Measurements from ENCODE around the gene ENAH. TPM values are rescaled to one million over a fixed set of nuclear protein-coding genes. Genes with fewer than 3 reads are reported as not detected.

ENAH gene
- total RNA-seq, 1 experiment from 2014 or later = 246 TPM

DNA sequence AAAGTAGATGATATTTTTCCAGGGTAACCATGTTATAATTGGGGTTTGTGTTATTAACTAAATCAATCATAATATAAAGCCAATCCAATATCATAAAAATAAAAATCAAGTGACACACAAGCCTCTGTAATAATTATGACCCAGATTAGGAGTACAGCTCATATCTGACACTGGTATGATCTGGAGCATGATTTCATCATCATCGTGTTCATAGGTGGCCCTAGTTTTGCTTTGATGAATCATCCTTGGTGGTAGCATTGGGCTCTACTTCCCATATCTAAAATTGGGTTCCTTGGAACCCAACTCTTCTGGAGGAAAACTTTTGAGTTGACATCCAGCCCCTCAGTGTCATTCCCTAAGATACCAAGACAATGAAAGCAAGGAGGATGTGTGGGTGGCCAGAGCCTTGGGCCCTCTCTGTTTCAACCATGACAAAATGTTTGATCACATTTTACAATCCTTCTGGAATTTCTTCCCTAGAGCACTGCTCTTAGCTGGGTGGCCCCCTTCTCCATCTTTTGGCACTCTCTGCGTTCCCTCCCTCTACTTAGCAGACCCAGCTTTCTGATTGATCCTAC is 37.0 kb upstream of the ENAH start:
- peaks cover 32% of the 10 kb centered on the region for H3K4me1 ChIP-seq
- H3K4me3 ChIP-seq = no peak overlapping the region
- DNase-seq = no peak
- H3K27ac ChIP-seq = no peak overlapping the region
- no peaks in the 10 kb centered on the region for H3K27me3 ChIP-seq
- no peaks in the 10 kb centered on the region for H3K36me3 ChIP-seq
- no peaks in the 10 kb centered on the region for H3K9me3 ChIP-seq (replicated peaks)

DNA sequence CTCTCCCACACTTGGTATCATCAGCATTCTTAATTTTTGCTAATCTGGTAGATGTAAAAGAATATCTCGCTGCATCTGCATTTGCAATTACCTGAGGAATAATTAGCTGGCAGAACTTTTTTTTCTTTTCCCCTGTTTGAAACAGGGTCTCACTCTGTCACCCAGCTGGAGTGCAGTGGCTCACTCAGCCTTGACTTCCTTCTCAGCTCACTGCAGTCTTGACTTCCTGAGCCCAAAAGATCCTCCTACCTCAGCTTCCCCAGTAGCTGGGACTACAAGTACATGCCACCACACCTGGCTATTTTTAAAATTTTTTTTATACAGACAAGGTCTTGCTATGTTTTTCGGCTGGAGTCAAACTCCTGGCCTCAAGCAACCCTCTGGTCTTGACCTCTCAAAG is 35.4 kb upstream of the ENAH start:
- no peak overlapping the region for H3K4me3 ChIP-seq
- no peak overlapping the region for H3K27ac ChIP-seq
- H3K36me3 ChIP-seq = no peaks in the 10 kb centered on the region
- H3K4me1 ChIP-seq = peaks cover 32% of the 10 kb centered on the region
- DNase-seq = no peak
- no peaks in the 10 kb centered on the region for H3K27me3 ChIP-seq
- no peaks in the 10 kb centered on the region for H3K9me3 ChIP-seq (replicated peaks)

DNA sequence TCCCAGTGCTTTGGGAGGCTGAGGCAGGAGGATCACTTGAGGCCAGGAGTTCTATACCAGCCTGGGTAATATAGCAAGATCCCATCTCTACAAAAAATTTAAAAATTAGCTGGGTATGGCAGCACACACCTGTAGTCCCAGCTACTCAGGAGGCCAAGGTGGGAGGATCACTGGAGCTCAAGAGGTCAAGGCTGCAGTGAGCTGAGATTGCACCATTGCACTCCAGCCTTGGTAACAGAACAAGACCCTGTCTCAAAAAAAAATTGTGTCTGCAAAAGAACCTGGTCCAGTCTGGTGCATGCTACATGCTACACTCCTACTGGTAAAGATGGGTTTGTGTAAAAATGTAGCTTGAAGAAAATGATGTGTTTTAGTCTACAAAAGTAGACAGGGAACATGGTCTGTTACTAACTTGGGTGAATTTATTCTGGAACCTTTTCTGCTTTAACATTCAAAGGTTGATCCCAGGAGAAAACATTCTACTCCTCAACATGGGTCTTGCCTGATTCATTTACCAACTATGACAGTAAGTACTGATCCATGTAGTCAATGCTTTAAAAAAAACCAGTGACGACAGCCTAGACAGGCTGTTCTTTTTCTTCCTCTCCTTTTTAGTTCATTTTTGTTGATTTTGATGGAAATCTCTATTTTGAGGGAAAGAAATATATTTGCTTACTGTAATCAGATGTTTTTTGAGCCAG is 32.7 kb upstream of the ENAH start:
- peaks cover 13% of the 10 kb centered on the region for H3K4me1 ChIP-seq
- DNase-seq = no peak
- H3K27ac ChIP-seq = no peak overlapping the region
- no peak overlapping the region for H3K4me3 ChIP-seq
- no peaks in the 10 kb centered on the region for H3K27me3 ChIP-seq
- H3K9me3 ChIP-seq (replicated peaks) = no peaks in the 10 kb centered on the region
- H3K36me3 ChIP-seq = no peaks in the 10 kb centered on the region

DNA sequence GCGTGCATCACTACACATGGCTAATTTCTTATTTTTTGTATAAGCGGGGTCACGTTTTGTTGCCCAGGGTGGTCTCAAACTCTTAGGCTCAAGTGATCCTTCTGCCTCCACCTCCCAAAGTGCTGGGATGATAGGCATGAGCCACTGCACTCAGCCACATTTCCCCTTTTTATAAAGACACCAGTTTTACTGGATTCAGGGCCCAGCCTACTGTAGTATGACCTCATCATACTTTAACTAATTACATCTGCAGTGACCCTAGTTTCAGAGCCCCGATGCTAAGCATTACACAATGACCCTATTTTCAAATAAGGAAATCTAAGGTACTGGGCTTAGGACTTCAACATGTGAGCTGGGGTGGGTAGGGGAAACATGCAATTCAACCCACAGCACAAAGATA is 31.8 kb upstream of the ENAH start:
- DNase-seq = no peak
- no peak overlapping the region for H3K27ac ChIP-seq
- H3K36me3 ChIP-seq = no peaks in the 10 kb centered on the region
- peaks cover 9% of the 10 kb centered on the region for H3K4me1 ChIP-seq
- H3K4me3 ChIP-seq = no peak overlapping the region
- H3K27me3 ChIP-seq = no peaks in the 10 kb centered on the region
- H3K9me3 ChIP-seq (replicated peaks) = no peaks in the 10 kb centered on the region

DNA sequence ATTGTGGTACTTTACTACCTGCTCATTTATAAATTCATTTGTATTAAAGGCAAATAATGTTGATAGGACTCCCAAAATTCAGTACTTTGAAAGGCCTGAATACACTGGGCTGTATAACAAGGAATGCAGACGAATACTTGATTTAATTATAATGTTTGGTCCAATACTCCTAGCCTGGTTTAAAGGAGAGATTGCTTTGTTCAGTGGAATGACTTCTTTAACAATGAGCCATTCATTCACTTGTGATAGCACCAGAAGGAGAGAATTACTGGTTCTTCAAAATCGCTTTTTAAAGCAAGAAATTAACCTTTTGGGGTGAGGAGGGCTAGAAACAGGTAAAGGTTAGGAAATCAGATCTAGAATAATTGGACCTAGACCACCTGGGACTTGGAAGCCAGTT is 28.3 kb upstream of the ENAH start:
- no peak overlapping the region for H3K4me3 ChIP-seq
- DNase-seq = no peak
- H3K36me3 ChIP-seq = no peaks in the 10 kb centered on the region
- no peaks in the 10 kb centered on the region for H3K9me3 ChIP-seq (replicated peaks)
- H3K27me3 ChIP-seq = no peaks in the 10 kb centered on the region
- H3K27ac ChIP-seq = no peak overlapping the region
- no peaks in the 10 kb centered on the region for H3K4me1 ChIP-seq

DNA sequence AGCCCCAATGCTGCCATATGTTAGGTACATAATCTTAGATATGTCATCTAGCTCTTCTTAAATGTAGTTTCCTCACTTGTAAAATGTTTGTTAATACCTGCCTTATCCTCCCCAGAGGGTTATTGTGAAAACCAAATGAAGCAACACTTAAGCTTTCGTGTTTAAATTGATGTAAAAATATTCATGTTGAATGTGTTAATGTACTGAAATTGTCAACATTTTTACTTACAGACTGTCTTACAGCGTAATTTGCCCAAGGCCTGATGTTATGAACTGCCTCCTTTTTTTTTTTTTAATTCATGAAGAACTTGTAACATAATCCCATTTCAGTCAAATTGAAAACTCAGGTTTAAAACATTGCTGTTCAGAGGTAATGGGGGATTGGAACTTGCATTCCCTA is 25.6 kb upstream of the ENAH start:
- H3K4me3 ChIP-seq = no peak overlapping the region
- H3K4me1 ChIP-seq = no peaks in the 10 kb centered on the region
- H3K9me3 ChIP-seq (replicated peaks) = no peaks in the 10 kb centered on the region
- no peaks in the 10 kb centered on the region for H3K27me3 ChIP-seq
- DNase-seq = no peak
- H3K27ac ChIP-seq = no peak overlapping the region
- no peaks in the 10 kb centered on the region for H3K36me3 ChIP-seq

DNA sequence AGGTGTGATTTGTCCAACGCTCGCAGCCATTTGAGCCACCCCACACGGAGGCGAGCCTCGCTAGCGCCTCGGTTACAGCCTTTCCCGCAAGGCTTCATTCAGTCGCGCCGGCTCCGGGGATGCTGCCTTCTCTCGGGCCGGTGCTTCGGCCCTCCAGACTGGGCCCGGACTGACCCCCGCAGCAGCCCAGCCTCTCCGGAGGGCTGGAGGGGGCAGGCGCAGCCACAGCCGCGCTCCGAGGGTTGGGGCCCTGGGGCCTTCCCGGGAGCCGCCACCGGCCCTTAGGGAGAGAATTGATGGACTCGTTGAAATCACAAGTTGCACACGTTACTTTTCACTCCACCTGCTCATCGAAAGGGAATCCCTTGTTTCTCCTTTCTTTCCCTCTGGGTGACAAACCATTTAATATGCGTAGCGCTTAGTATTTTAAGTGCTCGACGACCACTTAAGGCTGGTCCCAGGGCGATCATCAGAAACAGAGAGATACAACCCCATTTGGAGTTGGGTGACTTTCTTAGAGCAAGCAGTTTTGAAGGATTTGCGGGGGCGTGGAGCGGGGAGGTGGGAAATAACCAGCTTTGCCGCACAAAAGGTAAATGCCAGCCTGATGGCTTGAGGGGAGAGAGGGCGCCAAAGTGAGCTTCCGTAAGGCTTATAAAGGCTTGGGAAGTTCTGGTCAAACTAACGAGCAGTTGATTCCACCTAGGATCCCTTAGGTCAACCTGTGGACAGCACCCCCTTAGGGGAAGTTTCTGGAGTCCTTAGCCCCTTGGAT is 24.6 kb upstream of the ENAH start:
- H3K4me1 ChIP-seq = no peaks in the 10 kb centered on the region
- no peaks in the 10 kb centered on the region for H3K9me3 ChIP-seq (replicated peaks)
- H3K36me3 ChIP-seq = no peaks in the 10 kb centered on the region
- no peaks in the 10 kb centered on the region for H3K27me3 ChIP-seq
- no peak for DNase-seq
- no peak overlapping the region for H3K27ac ChIP-seq
- no peak overlapping the region for H3K4me3 ChIP-seq

DNA sequence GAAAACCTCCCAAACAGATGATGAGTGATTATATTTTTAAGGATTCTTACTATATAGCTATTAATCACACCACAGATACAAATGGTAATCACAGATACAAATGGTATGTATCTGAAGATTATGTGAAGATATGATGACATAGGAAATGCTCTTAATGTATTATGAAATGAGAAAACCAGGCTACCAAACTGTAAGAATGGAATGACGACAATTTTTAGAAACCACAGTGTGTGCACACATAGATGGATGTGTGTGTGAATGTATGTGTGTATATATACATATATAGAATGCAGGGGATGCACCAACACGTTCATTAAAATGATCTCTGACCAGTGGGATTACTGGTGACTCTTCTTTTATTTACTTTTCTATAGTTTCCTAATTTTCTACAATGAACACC is 21.5 kb upstream of the ENAH start:
- DNase-seq = no peak
- Histone ChIP-seq H3K9me3 (replicated peaks) (no peaks in the 10 kb centered on the region), H3K27ac (no peak overlapping the region), H3K4me3 (no peak overlapping the region), H3K27me3 (no peaks in the 10 kb centered on the region), H3K4me1 (peaks cover 14% of the 10 kb centered on the region), H3K36me3 (no peaks in the 10 kb centered on the region)

DNA sequence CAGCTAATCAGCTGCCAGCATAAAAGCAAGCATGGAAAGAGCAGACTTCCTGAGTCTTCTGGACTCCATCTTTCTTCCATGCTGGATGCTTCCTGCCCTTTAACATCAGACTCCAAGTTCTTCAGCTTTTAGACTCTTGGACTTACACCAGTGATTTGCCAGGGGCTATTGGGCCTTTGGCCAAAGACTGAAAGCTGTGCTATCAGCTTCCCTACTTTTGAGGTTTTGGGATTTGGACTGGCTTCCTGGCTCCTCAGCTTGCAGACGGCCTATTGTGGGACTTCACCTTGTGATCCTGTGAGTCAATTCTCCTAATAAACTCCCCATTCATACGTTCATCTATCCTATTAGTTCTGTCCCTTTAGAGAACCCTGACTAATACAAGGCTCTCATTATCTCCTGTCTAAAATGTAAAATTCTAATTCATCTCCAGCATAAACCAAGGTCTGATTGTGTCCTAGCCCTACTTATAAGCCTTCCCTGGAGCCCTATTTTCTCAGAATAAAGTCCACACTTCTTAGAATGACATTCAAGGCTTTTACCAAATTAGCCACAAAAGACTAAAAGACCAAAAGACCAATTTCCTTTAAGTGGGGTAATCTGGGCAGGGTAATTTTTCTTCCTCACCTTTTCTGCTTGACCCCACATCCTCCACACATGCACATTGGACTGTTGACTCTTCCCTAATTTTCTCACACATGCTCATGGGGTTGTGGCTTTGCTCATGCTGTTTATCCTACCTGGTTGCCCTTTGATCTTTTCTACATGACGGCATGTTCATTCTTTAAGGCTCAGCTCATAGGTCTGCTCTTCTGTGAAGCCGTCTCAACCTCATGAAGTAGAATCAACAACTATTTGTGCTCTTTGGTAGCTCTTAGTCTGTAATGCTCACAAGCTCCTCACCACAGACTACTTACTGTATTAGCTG is 18.1 kb upstream of the ENAH start:
- peaks cover 15% of the 10 kb centered on the region for H3K4me1 ChIP-seq
- H3K4me3 ChIP-seq = no peak overlapping the region
- H3K36me3 ChIP-seq = no peaks in the 10 kb centered on the region

DNA sequence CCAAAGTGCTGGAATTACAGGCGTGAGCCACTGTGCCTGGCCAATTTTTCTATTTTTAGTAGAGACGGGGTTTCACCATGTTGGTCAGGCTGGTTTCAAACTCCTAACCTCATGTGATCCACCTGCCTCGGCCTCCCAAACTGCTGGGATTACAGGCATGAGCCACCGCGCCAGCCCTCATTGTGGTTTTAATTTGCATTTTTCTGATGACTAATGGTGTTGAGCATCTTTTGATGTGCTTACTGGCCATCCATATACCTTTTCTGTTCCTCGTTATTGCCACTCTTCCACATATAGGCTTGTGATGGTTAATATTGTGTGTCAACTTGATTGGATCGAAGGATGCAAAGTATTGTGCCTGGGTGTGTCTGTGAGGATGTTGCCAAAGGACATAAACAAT is 17.4 kb upstream of the ENAH start:
- DNase-seq = peak in 1 of 2 experiments; percentile 37
- Histone ChIP-seq H3K27ac (peak overlapping the region; percentile 30), H3K9me3 (replicated peaks) (no peaks in the 10 kb centered on the region), H3K4me1 (peaks cover 19% of the 10 kb centered on the region), H3K36me3 (no peaks in the 10 kb centered on the region), H3K4me3 (no peak overlapping the region), H3K27me3 (no peaks in the 10 kb centered on the region)

More for the DNA sequence above, 18.1 kb upstream of the ENAH start:
- Histone ChIP-seq H3K27me3 (no peaks in the 10 kb centered on the region), H3K27ac (peak overlapping the region; percentile 30), H3K9me3 (replicated peaks) (no peaks in the 10 kb centered on the region)
- DNase-seq = peak; percentile 82 to 92

DNA sequence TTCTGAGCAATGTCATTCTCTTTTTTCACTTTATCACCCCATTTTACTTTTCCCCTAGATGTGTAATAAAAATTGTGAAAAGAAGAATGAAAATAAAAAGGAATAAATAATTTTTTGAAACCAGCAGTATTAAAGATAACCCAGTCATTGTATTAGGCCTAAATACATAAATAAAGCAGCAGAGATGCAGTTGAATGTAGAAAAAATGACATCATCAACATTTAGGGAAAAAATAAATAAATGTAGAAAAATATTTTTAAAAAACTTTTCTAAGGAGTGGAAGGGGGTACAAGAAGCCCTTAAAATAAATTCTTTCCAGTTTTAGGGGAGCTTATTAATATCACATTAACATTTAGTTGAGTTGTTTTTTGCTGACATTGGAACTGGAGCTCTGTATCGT is 15.3 kb upstream of the ENAH start:
- H3K4me3 ChIP-seq = no peak overlapping the region
- no peak for DNase-seq
- H3K27ac ChIP-seq = no peak overlapping the region
- H3K36me3 ChIP-seq = no peaks in the 10 kb centered on the region
- H3K9me3 ChIP-seq (replicated peaks) = no peaks in the 10 kb centered on the region
- peaks cover 19% of the 10 kb centered on the region for H3K4me1 ChIP-seq
- H3K27me3 ChIP-seq = no peaks in the 10 kb centered on the region

DNA sequence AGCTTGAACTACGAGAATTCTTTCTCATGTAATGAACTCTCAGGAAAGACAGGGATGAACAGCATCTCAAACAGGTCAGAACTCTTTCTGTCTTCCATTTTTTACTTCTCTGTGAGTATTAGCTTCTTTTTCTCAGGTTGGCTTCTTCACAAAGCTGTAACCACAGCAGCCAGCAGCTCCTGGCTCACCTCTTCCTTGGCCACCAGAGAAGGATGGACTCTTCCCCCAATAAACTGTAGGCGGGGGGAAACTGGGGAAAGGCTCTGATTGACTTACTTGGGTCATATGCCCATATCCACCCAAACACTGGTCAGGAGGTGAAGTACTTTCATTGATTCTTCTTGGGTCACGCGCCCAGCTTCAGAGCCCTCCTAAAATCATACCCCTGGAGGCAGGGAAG is 14.4 kb upstream of the ENAH start:
- no peak overlapping the region for H3K27ac ChIP-seq

DNA sequence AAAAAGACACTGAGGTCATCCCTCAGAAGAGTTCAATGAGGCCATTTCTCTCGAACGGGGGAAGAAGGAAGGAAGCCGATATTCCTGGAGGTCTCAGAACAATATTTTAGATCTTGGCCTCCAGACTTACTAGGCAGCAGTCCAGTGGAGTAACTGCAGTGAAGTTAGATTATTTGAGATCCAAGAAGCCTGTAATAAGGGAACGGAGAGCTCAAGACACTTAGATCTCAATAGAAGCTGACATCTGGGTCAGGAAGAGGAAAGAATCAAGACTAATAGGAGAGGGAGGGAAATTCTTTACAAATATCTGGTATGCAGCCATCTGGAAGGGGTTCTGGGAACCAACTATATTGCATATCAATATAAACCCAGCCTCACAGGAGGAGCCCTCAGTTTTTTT is 13.6 kb upstream of the ENAH start:
- Histone ChIP-seq H3K36me3 (no peaks in the 10 kb centered on the region), H3K4me3 (no peak overlapping the region), H3K27me3 (no peaks in the 10 kb centered on the region), H3K27ac (no peak overlapping the region), H3K9me3 (replicated peaks) (no peaks in the 10 kb centered on the region), H3K4me1 (peaks cover 17% of the 10 kb centered on the region)
- DNase-seq = no peak

More for the DNA sequence above, 14.4 kb upstream of the ENAH start:
- Histone ChIP-seq H3K4me1 (peaks cover 19% of the 10 kb centered on the region), H3K4me3 (no peak overlapping the region), H3K27me3 (no peaks in the 10 kb centered on the region), H3K9me3 (replicated peaks) (no peaks in the 10 kb centered on the region), H3K36me3 (no peaks in the 10 kb centered on the region)
- DNase-seq = no peak

DNA sequence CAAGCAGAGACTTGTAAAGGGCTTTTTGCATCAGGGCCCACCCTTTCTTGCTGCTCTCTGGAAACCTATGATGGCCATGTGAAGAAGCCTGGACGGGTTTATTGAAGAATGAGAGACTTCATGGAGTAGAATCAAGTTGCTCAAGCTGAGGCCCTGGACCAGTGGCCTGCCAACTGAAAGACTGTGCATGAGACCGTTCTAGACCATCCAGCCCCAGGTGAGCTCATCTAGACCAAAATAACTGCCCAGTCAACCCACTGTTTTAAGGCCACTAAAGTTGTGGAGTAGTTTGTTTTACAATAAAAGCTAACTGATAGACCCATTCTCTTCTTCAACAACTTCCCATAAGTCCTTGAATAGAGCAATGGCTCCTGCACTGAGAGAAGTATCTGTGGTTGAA is 11.8 kb upstream of the ENAH start:
- DNase-seq = no peak
- H3K27ac ChIP-seq = no peak overlapping the region
- H3K36me3 ChIP-seq = no peaks in the 10 kb centered on the region
- no peaks in the 10 kb centered on the region for H3K27me3 ChIP-seq
- peaks cover 4% of the 10 kb centered on the region; the same call in 1 of the 2 replicates for H3K4me1 ChIP-seq
- no peak overlapping the region for H3K4me3 ChIP-seq
- H3K9me3 ChIP-seq (replicated peaks) = no peaks in the 10 kb centered on the region

DNA sequence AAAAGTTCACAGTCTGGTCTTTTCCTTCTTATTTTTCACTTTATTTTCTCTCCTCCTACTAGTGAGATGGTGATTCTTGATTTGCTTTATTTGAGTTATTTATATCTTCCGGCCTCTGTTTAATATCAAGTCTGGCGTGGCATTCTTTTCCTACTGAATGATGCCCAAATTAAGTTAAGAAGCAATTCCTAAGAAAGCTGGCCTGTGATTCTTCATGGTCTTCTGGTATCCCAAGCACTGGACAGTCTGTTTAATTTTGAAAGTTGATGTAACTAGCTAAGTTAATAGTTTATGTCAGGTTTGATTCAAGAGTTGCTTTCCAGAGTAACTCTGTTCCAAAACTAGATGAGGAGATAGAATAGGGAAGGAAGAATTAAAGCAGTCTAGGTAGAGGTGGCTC is 9.2 kb upstream of the ENAH start:
- no peak for DNase-seq
- Histone ChIP-seq H3K27me3 (no peaks in the 10 kb centered on the region), H3K4me1 (peaks cover 18% of the 10 kb centered on the region), H3K27ac (no peak overlapping the region), H3K4me3 (no peak overlapping the region), H3K36me3 (no peaks in the 10 kb centered on the region), H3K9me3 (replicated peaks) (no peaks in the 10 kb centered on the region)

Measured in SJCRH30 (cell line).